GM18867 (cell line): ENCODE measurements around the gene STK33.
"Not testable (repeated sequence)": the region's sequence is repeated elsewhere in the genome, so short reads cannot be mapped to it uniquely, and the experiment has no call there.

Experiments
- ATAC-seq: cut with Tn5 transposase; IDR thresholded peaks from one replicate; pipeline ENCODE4 v1.9.1; 2021; ENCODE audit warnings: mild to moderate bottlenecking, moderate library complexity; ENCODE audit not compliant: unreplicated experiment

The STK33 gene

DNA sequence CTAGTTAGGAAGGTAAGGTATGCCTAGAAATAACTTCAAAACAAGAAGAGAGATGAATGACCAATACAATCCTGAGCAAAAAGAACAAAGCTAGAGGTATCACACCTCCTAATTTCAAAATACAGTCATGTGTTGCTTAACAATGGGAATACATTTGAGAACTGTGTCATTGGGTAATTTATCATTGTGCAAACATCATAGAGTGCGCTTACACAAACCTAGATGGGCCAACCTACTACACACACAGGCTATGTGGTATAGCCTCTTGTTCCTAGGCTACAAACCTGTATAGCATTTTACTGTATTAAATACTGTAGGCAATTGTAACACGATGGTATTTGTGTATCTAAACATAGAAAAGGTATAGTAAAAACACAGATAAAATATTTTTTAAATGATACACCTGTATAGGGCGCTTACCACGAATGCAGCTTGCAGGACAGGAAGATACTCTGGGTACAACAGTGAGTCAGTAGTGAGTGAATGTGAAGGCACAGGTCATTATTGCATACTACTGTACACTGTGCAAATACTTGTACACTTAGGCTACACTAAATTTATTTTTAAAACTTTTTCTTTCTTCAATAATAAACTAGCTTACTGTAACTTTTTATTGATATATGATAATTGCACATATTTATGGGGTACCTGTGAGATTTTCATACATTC is 48.2 kb downstream of the STK33 start:
- ATAC-seq, result no peak

DNA sequence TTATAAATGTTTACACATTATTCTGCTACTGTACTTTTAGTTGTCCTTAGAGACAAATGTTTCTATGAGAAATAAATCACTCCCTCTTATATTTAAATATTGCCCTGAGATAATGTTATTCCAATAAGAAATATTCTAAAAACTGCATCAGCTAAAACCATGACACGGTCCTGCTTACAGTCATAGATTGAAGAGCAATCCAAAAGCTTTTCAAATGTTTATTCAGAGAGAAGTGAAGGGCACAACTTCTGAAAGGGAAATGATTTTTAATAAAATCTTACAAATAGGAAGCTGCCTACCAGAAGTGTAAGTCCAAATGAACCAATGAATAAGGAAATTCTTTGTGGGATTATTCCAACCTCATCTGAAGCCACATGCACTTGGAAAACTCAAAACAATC is 49.2 kb downstream of the STK33 start:
- no peak for ATAC-seq

DNA sequence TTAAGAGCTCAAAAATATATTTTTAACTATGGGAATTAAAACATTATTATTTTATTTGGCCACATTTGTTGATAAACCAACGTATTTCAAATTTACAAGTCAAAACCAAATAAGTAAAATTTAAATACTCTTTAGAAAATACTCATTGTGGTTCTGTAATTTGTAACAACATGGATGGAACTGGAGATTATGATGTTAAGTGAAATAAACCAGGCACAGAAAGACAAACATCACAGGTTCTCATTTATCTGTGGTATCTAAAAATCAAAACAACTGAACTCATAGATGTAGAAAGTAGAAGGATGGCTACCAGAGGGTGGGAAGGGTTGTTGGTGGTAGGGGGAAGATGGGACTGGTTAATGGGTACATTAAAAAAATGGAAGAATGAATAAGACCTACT is 50.8 kb downstream of the STK33 start:
- ATAC-seq, result no peak

DNA sequence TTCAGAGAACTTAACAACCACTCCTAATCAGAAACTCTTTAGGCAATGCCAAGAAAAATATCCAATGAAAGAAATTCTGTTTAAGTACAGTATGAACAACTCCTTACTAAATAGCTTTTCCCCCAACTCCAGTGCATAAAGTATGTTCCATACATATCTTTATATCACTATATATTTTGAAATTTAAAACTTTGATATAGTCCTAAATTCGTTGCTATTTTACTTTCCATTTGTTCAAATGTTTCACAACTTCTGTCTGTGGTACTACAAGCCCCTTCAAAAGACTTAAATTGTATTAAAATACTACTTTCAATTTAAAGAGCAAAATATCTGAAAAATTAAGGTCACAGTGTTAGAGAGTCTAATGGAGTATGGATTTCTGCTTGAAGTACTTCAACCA is 52.6 kb downstream of the STK33 start:
- ATAC-seq, result no peak

DNA sequence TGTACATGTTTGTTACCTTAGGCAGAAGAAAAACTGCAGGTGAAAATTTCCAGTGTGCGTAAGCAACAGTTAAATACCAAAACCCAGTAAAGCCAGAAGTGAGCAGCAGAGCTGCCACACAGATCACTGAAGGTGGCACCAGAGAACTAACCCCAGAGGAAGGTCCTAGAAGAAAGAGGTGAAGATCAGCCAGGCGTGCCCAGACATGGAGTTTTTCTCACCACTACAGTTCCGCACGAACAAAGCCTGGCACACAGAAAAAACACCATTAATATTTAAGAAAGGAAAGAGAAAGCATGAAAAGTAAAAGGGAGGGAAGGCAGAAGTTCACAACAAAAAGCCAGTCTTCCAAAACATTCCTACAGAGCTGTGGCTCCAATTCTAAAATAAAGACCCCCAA is 60.7 kb downstream of the STK33 start:
- peak; percentile 83 for ATAC-seq

DNA sequence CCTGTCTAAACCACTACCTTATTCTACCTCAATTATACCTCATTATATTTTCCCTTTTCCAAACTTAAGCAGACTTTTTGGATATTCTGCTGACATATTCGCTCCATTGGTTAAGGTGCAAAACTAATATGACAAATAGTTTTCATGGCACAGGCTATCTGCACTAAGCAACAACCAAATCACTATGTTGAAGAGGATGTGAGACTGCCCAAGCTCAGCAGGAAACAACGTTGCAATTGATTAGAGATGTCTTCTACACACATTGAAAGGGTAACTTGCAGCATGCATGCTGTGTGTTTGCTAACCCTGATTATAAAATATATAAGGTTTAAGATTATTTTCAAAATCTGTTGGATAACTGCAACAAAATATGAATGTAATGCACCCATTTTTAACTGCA is 61.6 kb downstream of the STK33 start:
- ATAC-seq, result peak; percentile 66

DNA sequence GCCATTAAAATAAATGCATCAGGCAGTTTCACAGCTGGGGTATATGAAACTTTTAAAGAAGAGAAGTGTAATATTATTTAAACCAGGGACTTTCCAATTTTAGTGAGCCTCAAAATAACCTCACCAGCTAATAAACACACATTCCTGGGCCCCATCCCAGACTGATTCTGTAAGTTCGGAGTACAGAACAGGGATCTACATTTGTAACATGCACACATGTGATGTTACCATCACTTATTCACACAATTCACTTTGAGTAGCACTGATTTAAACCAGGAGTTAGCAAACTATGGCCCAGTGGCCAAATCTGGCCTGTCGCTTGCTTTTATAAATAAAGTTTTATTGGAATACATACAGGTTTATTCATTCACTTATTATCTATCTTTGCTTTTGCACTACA is 62.0 kb downstream of the STK33 start:
- no peak for ATAC-seq

DNA sequence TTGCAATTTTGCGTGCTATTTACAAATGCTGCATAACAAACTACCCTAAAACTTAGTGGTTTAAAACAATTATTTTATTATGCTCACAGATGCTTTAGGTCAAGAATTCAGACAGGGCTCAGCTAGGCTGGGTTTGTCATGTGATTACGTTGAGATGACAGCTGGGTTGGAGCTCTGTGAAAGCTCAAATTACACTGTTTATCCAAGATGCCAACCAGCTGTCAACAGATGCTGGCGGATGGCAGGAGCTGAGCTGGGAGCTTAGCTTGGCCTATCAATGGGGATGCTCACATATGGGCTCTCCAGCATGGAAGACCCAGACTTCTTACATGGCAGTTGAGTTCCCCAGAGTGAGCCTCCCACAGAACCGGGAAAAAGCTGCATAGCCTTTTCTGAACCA is 62.7 kb downstream of the STK33 start:
- no peak for ATAC-seq

DNA sequence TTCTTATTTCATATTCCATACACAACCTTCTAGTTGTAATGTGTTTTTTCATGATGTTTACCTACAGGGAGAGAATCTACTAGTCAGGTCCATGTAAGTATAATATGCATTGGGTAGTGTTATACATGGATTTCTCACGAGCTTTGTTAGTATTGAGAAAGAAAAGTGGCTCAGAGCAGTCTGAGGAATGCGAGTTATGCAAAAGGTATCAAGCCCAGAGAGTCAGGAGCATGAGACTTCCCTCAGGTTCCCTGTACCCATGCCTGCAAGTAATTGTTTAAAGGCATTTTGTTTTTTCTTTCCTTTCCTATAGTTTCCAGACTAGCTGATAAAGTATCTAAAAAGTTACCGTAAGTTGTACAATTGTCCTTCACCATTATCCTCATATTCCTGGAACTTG is 66.1 kb downstream of the STK33 start:
- ATAC-seq, result no peak

DNA sequence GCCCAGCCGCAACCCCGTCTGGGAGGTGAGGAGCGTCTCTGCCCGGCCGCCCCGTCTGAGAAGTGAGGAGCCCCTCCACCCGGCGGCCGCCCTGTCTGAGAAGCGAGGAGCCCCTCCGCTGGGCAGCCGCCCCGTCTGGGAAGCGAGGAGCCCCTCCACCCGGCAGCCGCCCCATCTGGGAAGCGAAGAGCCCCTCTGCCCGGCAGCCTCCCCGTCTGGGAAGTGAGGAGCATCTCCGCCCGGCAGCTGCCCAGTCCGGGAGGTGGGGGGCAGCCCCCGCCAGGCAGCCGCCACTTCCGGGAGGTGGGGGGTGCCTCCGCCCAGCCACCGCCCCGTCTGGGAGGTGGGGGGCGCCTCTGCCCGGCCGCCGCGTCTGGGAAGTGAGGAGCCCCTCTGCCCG is 70.6 kb downstream of the STK33 start:
- ATAC-seq, result no peak

DNA sequence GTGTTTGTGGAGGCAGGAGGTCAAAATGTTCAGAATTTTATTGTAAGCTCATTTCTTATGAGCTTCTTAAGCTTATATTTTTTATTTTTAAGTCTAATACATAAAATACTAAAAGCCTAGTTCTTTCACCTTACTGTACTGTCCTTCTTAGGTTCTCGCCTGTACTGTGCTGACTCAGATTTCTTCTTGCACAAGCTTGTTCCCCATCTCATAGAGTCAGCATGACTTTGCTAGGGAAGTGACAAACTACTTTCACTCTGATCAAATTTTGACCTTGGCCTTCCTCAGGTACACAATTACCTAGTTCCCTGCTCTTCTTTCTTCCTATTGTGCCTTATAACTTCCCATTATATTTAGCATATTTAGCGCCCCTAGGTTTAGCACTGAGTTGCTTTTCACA is 81.5 kb downstream of the STK33 start:
- no peak for ATAC-seq

DNA sequence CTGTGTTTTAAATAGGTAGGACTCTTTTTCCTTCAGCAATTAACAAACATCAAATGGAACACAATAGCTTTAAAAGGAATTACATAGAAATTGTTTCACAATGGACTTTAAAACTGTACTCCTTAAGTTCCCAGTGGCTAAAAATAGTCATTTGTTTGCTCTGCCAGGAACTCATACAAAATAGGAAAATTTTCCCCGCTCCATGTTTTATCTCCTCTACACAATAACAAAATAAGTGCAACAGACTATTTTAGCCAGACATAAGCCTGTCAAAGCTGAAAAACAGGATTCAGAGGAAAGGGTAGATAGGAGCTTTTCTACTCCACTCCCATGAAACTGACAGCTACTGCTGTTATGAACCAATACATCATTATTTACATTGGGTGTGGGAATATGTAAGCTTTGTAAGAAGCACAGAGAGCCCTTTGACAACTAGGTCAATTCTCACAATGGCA is 90.1 kb downstream of the STK33 start:
- no peak for ATAC-seq

DNA sequence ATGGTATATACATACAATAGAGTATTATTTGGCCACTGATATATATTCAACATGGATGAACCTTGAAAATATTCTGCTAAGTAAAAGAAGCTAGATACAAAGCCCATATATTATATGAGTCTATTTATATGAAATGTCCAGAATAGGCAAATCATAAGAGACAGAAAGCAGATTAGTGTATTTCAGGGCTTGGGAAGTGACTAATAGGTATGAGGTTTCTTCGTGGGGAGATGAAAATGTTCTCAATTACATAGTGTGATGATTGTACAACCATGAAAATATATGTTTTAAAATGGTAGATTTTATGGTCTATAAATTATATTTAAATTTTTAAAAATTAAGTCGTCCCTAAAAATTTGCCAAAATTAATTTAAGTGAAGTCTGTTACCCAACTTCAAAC is 92.2 kb downstream of the STK33 start:
- ATAC-seq, result no peak

DNA sequence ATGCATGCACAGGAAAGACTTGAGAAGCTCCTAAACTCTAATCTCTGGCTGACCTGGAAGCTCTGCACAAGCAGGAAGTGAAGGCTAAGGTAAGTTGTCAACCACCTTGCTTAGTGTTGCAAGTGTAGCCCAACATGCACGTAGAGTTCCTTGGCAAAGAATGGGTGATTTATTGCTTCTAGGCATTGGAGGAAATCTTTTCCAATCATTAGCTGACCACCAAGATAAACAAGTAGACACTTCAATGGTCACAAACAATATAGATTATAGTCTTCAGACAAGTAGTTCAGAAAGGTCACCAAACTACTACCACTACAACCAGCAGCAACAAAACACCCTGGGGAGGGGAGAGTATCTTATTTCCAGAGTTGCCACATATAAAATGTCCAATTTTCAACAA is 105.6 kb downstream of the STK33 start:
- no peak for ATAC-seq

DNA sequence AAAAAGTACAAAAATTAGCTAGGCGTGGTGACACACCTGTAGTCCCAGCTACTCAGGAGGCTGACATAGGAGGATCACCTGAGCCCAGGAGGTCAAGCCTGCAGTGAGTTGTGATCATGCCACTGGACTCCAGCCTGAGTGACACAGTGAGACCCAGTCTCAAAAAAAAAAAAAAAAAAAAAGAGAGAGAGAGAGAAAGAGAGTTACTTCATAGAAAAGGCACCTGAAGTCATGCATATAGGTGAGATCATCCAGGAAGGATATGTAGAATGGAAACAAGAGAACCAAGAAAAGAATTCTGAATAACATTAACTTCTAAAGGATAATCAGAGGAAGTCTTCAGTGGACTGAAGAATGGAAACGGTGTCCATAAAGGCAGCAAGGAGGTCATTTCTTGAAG is 106.8 kb downstream of the STK33 start:
- no peak for ATAC-seq

DNA sequence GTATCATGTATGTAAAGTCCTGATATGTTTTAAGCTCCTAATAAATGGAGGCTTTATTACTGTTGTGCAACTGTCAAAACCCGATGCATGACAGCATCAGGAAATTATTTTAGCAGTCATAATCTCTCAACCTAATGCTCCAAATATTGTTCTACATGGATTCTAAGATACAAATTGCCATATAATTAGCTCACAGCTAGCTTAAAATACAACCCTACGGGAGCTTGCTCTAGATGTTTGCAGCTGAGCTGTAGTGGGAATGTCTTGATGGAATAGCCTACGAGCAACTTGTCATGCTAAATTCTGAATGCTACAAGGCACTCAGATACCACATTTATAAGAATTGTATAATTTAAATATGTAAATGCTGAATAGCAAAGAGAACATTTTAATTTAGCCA is 109.8 kb downstream of the STK33 start:
- ATAC-seq, result no peak

DNA sequence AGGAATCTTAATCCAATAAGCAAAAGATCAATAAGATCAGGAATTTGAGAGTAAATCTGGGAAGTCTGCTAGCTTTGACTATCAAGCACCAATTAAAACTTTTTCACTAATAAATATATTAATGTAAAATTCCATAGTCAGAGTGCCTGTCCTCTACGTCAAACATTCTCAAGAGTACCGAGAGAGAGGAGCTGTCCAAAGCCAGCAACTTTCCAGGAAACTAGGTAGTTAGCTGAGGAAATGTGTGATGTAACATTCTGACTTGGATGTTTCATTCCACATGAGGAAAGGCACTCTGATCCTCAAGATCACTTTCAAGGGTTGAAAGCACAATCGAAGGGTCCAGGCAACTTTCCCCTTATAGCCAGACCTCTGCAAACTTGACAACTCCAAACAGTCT is 113.2 kb downstream of the STK33 start:
- ATAC-seq, result no peak

DNA sequence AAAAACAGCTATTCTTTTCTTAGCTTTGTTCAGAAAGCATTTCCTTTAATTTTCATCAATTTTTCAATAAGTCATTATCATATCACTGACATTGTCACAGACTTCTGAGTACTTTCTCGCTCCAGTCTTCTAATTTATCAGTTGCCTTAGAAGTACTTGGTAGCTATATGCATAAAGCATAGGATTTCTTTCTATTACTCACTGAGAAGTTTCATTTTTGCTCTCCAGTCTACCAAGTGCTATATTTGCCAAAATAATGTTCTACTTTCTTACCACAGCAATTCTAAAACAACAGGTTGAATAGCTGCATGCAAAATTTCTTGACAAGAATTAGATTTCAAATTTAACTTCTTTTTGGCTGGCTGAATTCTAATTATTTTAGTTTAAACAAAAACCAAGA is 116.3 kb downstream of the STK33 start:
- peak; percentile 97 for ATAC-seq

DNA sequence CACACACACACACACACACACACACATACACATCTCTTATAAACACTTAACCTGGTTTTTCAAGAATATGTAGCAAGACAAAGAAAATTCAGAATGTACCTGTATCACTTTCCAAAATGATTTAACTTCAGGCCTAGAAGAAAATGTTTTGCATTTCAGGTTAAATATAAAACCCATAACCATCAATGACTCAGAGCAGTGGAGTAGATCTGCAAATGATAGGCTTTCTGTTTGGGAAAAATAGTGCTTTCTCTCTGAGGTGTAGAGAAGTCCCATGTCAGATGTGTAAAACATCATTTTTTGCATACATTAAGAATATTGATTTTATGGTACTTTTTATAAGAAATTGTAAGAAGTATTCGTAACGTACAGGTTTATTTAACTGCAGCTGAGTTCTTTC is 116.9 kb downstream of the STK33 start:
- peak; percentile 22 for ATAC-seq

DNA sequence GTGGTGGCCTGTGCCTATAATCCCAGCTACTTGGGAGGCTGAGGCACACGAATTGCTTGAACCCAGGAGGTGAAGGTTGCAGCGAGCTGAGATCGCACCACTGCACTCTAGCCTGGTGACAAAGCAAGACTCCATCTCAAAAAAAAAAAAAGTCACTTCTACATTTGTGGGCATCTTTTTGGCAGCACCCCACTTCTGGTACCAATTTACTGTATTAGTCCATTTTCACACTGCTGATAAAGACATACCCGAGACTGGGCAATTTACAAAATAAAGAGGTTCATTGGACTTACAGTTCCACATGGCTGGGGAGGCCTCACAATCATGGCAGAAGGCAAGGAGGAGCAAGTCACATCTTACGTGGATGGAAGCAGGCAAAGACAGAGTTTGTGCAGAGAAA is 126.2 kb downstream of the STK33 start:
- ATAC-seq, result not testable (repeated sequence)

DNA sequence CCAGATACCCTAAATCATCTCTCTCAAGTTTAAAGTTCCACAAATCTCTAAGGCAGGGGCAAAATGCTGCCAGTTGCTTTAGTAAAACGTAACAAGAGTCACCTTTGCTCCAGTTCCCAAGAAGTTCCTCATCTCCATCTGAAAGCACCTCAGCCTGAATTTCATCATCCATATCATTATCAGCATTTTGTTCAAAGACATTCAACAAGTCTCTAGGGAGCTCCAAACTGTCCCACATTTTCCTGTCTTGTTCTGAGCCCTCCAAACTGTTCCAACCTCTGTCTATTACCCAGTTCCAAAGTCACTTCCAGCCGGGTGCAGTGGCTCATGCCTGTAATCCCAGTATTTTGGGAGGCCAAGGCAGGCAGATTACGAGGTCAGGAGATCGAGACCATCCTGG is 126.7 kb downstream of the STK33 start:
- ATAC-seq, result not testable (repeated sequence)

DNA sequence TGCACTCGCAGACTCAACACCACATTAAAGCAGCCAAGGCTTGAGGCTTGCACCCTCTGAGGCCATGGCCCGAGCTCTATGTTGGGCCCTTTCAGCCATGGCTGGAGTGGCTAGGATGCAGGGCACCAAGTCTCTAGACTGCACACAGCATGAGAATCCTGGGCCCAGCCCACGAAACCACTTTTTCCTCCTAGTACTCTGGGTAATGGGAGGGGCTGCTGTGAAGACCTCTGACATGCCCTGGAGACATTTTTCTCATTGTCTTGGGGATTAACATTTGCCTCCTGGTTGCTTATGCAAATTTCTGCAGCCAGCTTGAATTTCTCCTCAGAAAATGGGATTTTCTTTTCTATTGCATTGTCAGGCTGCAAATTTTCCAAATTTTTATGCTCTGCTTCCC is 127.1 kb downstream of the STK33 start:
- not testable (repeated sequence) for ATAC-seq

DNA sequence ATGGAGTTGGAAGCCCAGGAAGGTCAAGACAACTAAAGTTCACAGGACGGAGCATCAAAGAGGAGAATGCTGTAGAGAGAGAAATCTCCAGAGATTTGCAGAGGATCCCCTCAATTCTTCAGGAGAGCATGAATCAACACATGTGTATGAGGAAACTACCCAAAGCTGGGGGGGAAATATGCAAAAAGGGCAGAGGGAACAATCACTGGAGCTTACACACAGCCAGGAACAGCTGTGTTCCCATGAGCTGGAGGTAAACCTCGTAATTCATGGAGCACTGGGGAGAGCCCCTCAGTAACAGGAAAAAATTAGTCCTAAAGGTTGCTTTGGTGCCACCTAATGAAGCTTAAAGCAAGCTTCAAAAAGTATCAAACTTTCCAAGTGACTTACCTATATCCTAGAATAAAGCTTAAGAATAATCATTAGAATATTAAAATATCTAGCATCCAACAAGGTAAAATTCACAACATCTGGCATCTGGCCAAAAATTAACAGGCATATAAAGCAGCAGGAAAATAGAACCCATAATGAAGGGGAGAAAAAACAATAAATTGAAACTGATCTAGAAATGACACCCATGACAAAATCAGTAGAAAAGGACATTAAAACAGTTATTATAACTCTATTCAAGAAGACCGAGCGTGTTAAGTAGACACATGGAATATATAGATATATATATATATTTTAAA is 134.2 kb downstream of the STK33 start:
- ATAC-seq, result no peak
